GM12878 (cell line): ENCODE data around the gene CAV1. TPM values are rescaled to one million over a fixed set of nuclear protein-coding genes. Genes with fewer than 3 reads are reported as not detected.

Experiments used
- ATAC-seq: fragments of 200-7000 bp; cut with Tn5 transposase; 3 replicates; pipeline ENCODE4 v1.9.1; 2020; ENCODE audit warnings: mild to moderate bottlenecking, moderate library complexity
- BruUV-seq: library from RNA; stranded (reverse); fragments of 400-500 nt; replicated peaks from 2 replicates; lab custom pipeline; 2021; lab: Mats Ljungman, UMichigan
- CTCF ChIA-PET: fragments of 300-600 bp; sonication (Branson Sonifier 250); formaldehyde crosslinking; extraction: SDS; loops from one replicate; lab custom pipeline; 2021; ENCODE audit warnings: inconsistent platforms; lab: Yijun Ruan, JAX
- POLR2A ChIA-PET: fragments of 350-600 bp; formaldehyde crosslinking; extraction: SDS; loops from one replicate; lab custom pipeline; 2021; ENCODE audit warnings: inconsistent platforms; lab: Charles Lee
- RAD21 ChIA-PET: fragments of 300-600 bp; sonication (Branson Sonifier 250); formaldehyde crosslinking; loops from one replicate; lab custom pipeline; 2023; ENCODE audit warnings: antibody characterized with exemption; ENCODE audit not compliant: unreplicated experiment; lab: Charles Lee
- SMC1A ChIA-PET: fragments of 300-600 bp; sonication (Branson Sonifier 250); formaldehyde crosslinking; loops from one replicate; lab custom pipeline; 2023; ENCODE audit not compliant: unreplicated experiment, uncharacterized antibody; lab: Charles Lee
- DNase-seq: peaks from one replicate; pipeline ENCODE4 v3.0.0-alpha.2; 2011; ENCODE audit warnings: low read depth, low spot score
- FAIRE-seq: peaks from 3 replicates; lab custom pipeline; 2011; peaks lifted over from hg19 to GRCh38; lab: Jason Lieb, UNC
- H2AFZ ChIP-seq: 2 replicates; pipeline ENCODE4 v1.6.0; 2011; ENCODE audit warnings: low read depth, low read length, control low read depth; ENCODE audit not compliant: control insufficient read depth
- H3K27ac ChIP-seq: 2 replicates; pipeline ENCODE4 v1.5.1; 2011; ENCODE audit warnings: control low read depth; ENCODE audit not compliant: control insufficient read depth, insufficient read depth
- H3K27me3 ChIP-seq, 2 experiments: replicated peaks in 1 of 2; 2 replicates each; pipeline versions ENCODE4 v1.6.0 to v1.6.1; 2011; ENCODE audit warnings: low read length in 1 of 2; ENCODE audit not compliant: control insufficient read depth in 2 of 2, insufficient read depth in 2 of 2
- H3K36me3 ChIP-seq, 2 experiments: 2 replicates each; pipeline ENCODE4 v1.5.1; 2011; ENCODE audit warnings: low read length in 1 of 2; ENCODE audit not compliant: control insufficient read depth in 2 of 2, insufficient read depth in 2 of 2
- H3K4me1 ChIP-seq: 2 replicates; pipeline ENCODE4 v1.6.1; 2011; ENCODE audit warnings: mild to moderate bottlenecking, low read length, moderate library complexity, mixed read lengths; ENCODE audit not compliant: control insufficient read depth, insufficient read depth
- H3K4me2 ChIP-seq: 2 replicates; pipeline ENCODE4 v1.6.0; 2011; ENCODE audit warnings: control low read depth; ENCODE audit not compliant: control insufficient read depth, insufficient read depth
- H3K4me3 ChIP-seq: fragments of 200-600 bp; sonication (generic); 2 replicates; pipeline ENCODE4 v1.5.1; 2016
- H3K79me2 ChIP-seq: 2 replicates; pipeline ENCODE4 v1.6.0; 2011; ENCODE audit warnings: low read length; ENCODE audit not compliant: control insufficient read depth, insufficient read depth
- H3K9ac ChIP-seq: 2 replicates; pipeline ENCODE4 v1.8.0; 2011; ENCODE audit warnings: low read length, control low read depth, mixed read lengths; ENCODE audit not compliant: control insufficient read depth, insufficient read depth
- H3K9me3 ChIP-seq: replicated peaks from 3 replicates; pipeline ENCODE4 v1.5.1; 2011; ENCODE audit warnings: mild to moderate bottlenecking, low read length; ENCODE audit not compliant: control insufficient read depth, insufficient read depth
- H4K20me1 ChIP-seq: 2 replicates; pipeline ENCODE4 v1.6.0; 2011; ENCODE audit not compliant: control insufficient read depth, insufficient read depth
- ZSCAN29 ChIP-seq: fragments of 450-650 bp; IDR thresholded peaks from 2 replicates; pipeline ENCODE4 v1.6.1; 2017; ENCODE audit warnings: mild to moderate bottlenecking, moderate library complexity
- WGBS: methylation state at CpG from one replicate; pipeline ENCODE4 v1.1.6; 2016; ENCODE audit warnings: low lambda C conversion rate; ENCODE audit not compliant: insufficient replicate concordance, insufficient coverage; ENCODE audit errors: missing lambda C conversion rate; 5-methylcytosine and 5-hydroxymethylcytosine counted together
- in situ Hi-C: fragments of 300-500 bp; cut with MboI; formaldehyde crosslinking; loops from 9 replicates; pipeline ENCODE4 v1.14.3; 2018; ENCODE audit warnings: mixed read lengths
- intact Hi-C: fragments of 100-400 bp; cut with micrococcal nuclease; formaldehyde crosslinking; loops from one replicate; pipeline ENCODE4 v1.14.2; 2022; ENCODE audit not compliant: unreplicated experiment
- polyA plus RNA-seq, 11 experiments: library from polyadenylated mRNA; depleted of rRNA in 4 of 11; unstranded in 6 of 11; stranded (reverse) in 5 of 11; fragments of >200 nt; fragmentation: Nextera tagmentation in 4 of 11; fragmentation: Illumina TruSeq in 1 of 11; extraction: Ambion mirVana in 4 of 11; extraction: Trizol in 1 of 11; gene quantifications; 1 replicate in 1 of 11; 2 replicates in 10 of 11; pipeline versions ENCODE4 v1.2.1 to v1.2.3, GENCODE V29; 2011 to 2016; ENCODE audit warnings: inconsistent platforms in 2 of 11, missing spikeins in 2 of 11, low read depth in 1 of 11
- total RNA-seq, 4 experiments: library from RNA; depleted of rRNA in 3 of 4; stranded (reverse); fragments of >200 nt in 3 of 4; fragmentation: Illumina TruSeq in 1 of 4; extraction: Trizol in 1 of 4; gene quantifications; 2 replicates each; pipeline versions ENCODE4 v1.2.1 to v1.2.3, GENCODE V29; 2013 to 2021
- TF ChIP-seq, protein P1 (sequence below): fragments of 450-650 bp; IDR thresholded peaks from 2 replicates; pipeline ENCODE4 v1.6.1; 2017; ENCODE audit warnings: borderline replicate concordance
- TF ChIP-seq, protein P2 (sequence below): IDR thresholded peaks from 2 replicates; pipeline ENCODE4 v1.6.1; 2012; ENCODE audit warnings: improper control_type of control experiment, low read depth, low read length; ENCODE audit not compliant: insufficient replicate concordance

CAV1 gene
- total and polyA plus RNA-seq, 10 of the 15 experiments (the other 5 are each of a cell fraction or from before 2014, with no cell fraction given): 0.45 to 26.5 (median 2.0) TPM

DNA sequence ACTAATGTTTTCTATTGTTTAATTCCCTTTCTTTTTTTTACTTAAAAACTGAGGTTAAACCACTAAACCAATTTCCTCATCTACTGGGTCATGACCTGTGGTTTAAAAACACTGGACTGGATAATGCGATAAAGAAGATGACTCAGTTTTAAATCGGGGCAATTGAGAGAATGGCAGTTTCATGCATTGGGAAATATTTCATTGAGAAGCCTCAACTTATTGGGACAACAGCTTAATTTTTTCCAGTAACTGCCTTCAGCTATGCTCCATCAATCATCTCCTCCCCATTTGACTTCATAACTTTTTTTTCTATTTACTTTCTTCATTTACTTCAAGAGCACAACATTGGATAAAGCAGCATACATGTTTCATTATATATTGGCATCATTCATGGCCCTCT lies 85.4 kb downstream of the CAV1 start:
- no TSS peak for BruUV-seq
- Histone ChIP-seq H3K4me2 (no peak overlapping the region), H2AFZ (no peak overlapping the region), H3K36me3 (no peaks in the 10 kb centered on the region), H3K27ac (no peak overlapping the region), H3K9ac (no peak overlapping the region), H3K79me2 (no peaks in the 10 kb centered on the region), H3K4me1 (no peaks in the 10 kb centered on the region), H3K27me3 (peaks cover 0 to 1% of the 10 kb centered on the region in 2 experiments; a peak in 3 of 4 replicates), H4K20me1 (no peaks in the 10 kb centered on the region), H3K9me3 (no peaks in the 10 kb centered on the region), H3K4me3 (no peak overlapping the region)
- FAIRE-seq (no peak), DNase-seq (no peak), ATAC-seq (no peak)
- CTCF ChIA-PET: no interaction called here
- TF ChIP-seq, protein P1, sequence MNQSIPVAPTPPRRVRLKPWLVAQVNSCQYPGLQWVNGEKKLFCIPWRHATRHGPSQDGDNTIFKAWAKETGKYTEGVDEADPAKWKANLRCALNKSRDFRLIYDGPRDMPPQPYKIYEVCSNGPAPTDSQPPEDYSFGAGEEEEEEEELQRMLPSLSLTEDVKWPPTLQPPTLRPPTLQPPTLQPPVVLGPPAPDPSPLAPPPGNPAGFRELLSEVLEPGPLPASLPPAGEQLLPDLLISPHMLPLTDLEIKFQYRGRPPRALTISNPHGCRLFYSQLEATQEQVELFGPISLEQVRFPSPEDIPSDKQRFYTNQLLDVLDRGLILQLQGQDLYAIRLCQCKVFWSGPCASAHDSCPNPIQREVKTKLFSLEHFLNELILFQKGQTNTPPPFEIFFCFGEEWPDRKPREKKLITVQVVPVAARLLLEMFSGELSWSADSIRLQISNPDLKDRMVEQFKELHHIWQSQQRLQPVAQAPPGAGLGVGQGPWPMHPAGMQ: no peak
- no peak for TF ChIP-seq ZSCAN29
- TF ChIP-seq, protein P2, sequence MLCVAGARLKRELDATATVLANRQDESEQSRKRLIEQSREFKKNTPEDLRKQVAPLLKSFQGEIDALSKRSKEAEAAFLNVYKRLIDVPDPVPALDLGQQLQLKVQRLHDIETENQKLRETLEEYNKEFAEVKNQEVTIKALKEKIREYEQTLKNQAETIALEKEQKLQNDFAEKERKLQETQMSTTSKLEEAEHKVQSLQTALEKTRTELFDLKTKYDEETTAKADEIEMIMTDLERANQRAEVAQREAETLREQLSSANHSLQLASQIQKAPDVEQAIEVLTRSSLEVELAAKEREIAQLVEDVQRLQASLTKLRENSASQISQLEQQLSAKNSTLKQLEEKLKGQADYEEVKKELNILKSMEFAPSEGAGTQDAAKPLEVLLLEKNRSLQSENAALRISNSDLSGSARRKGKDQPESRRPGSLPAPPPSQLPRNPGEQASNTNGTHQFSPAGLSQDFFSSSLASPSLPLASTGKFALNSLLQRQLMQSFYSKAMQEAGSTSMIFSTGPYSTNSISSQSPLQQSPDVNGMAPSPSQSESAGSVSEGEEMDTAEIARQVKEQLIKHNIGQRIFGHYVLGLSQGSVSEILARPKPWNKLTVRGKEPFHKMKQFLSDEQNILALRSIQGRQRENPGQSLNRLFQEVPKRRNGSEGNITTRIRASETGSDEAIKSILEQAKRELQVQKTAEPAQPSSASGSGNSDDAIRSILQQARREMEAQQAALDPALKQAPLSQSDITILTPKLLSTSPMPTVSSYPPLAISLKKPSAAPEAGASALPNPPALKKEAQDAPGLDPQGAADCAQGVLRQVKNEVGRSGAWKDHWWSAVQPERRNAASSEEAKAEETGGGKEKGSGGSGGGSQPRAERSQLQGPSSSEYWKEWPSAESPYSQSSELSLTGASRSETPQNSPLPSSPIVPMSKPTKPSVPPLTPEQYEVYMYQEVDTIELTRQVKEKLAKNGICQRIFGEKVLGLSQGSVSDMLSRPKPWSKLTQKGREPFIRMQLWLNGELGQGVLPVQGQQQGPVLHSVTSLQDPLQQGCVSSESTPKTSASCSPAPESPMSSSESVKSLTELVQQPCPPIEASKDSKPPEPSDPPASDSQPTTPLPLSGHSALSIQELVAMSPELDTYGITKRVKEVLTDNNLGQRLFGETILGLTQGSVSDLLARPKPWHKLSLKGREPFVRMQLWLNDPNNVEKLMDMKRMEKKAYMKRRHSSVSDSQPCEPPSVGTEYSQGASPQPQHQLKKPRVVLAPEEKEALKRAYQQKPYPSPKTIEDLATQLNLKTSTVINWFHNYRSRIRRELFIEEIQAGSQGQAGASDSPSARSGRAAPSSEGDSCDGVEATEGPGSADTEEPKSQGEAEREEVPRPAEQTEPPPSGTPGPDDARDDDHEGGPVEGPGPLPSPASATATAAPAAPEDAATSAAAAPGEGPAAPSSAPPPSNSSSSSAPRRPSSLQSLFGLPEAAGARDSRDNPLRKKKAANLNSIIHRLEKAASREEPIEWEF: no peak
- POLR2A ChIA-PET: no interaction called here
- RAD21 ChIA-PET: no interaction called here
- SMC1A ChIA-PET: no interaction called here
- intact Hi-C loops (no loop called here), in situ Hi-C loops (no loop called here)
- WGBS: 0% methylated on average over 2 of the region's 2 CpGs
